SH-SY5Y (cell line): ENCODE data around the gene PLA2G6.

Source experiments
- GATA2 ChIP-seq: IDR thresholded peaks from 2 replicates; pipeline ENCODE4 v1.6.1; 2011; ENCODE audit warnings: mild to moderate bottlenecking, low read depth, low read length
- GATA3 ChIP-seq: IDR thresholded peaks from 2 replicates; pipeline ENCODE4 v1.6.1; 2011; ENCODE audit warnings: low read depth, mild to moderate bottlenecking, low read length, moderate library complexity

DNA sequence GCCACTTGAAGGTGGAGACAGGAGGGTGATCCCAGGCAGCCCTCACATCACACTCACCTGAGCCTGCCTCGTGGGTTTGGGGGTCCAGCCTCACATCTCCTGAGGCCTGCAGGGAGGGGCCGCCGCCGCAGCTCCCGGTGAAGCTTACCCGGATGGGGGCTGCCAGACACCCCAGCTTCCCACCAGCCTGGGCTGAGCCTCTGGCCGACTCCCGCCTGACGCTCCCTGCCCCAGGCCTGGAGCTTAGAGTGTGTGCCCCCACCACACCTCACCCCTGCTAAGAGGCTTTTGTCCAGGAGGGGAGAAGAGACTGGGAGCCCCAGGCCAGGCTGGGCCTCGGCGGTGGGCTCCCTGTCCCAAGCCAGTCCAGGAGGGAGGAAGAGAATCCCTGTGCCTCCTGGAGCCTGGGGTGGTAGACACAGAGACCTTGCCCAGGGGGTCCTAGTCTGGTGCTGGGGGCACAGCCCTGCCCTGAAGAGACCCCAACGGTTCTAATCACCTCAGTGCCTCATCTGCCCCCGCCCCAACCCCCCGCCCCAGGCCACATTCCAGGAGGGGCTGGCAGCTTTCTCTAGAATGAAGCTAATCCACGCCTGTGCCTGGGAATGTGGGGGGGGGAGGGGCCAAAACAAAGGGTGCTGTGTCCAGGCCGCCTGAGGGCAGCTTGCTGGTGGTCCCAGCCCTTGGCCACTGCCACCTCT is 97.5 kb downstream of the PLA2G6 start, which contains the start of gene SLC16A8:
- TF ChIP-seq GATA3, result no peak
- TF ChIP-seq GATA2, result no peak
